ENCODE measurements around the gene MEX3C.

MEX3C gene

GRCh38 chr18:51191128-51191717 lies 6.3 kb downstream of the MEX3C start:
- no peak for DNase-seq

- DNase-seq: no peak
These were observed 7.5 kb downstream of the MEX3C start for GRCh38 chr18:51190000-51190399.

DNA sequence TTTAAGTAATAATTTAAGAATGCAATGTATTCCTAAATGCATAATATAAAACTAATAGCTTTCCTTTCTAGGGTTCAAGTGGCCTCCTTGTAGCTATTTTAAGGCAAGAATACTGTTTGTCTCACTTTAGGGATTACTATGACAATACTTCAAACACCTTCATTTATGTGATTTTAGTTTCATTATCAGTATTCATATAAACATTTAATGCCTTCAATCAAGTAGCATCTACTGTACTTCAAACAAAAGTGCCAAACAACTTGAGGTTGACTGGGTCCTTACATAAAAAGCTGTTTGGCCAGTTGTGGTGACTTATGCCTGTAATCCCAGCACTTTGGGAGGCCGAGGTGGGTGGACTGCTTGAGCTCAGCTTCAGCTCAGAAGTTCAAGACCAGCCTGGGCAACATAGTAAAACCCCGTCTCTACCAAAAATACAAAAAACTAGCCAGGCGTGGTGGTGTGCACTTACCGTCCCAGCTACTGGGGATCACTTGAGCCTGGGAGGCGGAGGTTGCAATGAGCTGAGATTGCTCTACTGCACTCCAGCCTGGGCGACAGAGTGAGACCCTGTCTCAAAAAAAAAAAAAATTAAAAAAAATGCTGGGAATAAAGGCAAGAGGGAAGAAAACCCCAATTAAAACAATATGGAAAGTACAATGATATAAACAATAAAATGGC lies 9.3 kb downstream of the MEX3C start:
- no peak for DNase-seq

- DNase-seq: no peak
These were observed 12.4 kb downstream of the MEX3C start for GRCh38 chr18:51185075-51185474.

GRCh38 chr18:51184091-51184457 lies 13.4 kb downstream of the MEX3C start:
- DNase-seq: no peak

DNA sequence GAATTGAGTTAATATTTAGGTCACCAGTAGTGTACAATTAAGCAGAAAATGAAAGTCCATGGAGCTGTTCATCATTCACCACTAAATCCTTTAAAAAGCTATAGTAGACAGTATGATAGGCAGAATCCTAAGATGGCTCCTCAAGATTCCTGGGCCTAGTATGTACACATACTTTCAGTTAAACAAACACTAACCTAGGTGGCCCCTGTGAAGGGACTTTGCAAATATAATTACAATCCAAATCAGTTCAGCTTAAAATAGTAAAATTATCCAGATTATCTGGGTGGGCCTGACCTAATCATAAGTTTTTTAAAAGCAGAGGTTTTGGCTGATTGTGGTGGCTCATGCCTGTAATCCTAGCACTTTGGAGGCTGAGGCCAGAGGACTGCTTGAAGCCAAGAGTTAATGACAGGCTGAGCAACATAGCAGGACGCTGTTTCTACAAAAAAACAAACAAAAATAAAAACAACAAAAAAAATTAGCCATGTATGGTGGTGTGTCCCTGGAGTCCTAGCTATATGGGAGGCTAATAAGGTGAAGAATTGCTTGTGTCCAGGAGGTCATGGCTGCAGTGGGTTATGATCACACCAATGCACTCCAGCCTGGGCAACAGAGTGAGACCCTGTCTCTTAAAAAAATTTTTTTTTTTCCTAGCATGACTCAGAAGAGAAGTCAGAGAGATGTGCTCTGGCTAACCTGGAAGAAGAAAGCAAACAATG lies 13.9 kb downstream of the MEX3C start:
- DNase-seq: no peak

DNA sequence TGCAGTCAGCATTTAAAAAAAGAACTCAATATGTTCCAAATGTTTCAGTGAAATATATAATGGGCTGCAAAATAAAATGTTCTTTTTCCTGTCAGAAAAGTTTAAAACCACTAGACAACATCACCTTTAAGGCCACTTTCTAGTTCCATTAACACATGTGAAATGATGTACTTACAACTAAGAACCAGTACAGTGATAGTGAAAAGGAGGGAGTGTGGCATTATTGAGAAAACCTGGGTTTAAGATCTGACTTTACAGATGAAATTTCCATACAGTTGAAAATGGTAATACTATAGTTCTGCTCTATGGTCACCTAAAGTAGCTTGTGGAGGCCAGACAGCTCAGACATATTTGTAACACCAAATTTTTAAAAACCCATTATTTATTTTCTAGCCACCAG lies 14.7 kb downstream of the MEX3C start:
- no peak for DNase-seq

DNA sequence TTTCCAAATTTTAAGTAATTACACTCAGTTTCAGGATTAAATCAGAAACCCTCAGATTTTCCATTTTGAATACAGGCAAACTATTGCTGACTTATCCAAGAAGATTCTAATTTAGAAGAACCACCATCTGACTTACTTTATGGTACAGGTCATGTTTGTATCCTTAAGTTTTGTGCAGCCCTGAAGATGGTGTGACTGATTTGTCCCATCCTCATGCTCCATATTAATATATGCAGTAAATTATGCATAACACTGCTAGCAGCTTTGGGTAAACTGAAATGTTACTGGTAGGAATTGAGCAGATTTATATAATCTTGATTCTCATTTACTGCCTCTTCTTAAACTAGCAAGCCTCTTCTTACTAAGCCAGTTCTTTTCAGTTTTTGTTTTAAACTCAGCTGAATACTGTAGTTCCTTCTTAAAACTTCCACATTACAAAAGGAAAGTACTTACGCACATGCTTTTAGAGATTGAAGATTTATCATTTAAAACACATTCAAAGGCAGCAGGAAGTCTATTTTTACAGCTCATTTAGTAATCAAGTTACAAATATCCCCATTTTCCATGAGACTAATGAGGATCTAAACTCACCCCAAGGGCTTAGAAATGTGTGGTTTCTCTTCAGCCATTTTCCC lies 25.7 kb downstream of the MEX3C start:
- DNase-seq: peak; percentile 63

GRCh38 chr18:51171223-51171622 lies 26.3 kb downstream of the MEX3C start:
- peak; percentile 44 for DNase-seq

DNA sequence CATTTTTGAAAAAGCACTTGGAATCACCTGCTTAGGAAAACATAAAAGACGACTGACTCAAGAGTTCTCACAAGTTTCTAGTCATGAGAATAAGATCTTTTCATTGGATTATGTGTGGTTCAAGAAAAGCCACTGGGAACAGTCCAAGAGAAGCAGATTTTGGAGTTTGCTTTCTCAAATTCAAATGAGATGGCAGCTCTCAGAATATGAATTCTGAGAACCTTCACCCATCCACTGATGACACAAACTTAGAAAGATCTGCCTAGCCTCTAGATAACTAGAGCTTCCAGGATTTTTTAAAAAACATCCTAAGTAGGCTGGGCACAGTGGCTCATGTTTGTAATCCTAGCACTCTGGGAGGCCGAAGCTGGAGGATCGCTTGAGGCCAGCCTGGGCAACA lies 26.8 kb downstream of the MEX3C start:
- DNase-seq: no peak

GRCh38 chr18:51169731-51170130 lies 27.8 kb downstream of the MEX3C start:
- DNase-seq: no peak

DNA sequence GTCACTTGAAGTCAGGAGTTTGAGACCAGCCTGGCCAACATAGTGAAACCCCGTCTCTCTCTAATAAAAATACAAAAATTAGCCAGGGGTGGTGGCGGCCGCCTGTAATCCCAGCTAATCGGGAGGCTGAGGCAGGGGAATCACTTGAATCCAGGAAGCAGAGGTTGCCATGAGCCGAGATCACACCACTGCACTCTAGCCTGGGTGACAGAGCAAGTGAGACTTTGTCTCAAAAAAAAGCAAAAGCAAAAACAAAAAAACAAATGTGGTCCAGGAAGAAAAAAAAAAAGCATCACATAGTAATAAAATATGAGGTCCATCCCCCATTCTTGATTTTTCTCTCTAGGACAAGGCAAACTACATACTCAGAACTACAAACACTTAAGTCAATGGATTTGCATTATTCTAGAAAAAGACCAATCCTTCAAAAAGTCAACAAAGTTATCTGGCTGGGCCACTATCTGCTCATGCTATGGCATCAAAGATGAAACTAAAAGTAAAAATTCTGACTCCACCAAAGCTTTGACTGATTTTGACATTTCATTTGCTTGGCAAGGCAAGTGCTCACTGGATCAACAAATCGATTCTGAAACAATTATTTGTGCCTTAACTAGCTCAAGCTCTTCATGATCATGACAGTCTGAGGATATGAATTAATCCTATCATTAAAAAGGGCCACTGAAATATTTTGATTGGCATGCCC lies 28.4 kb downstream of the MEX3C start:
- DNase-seq: peak; percentile 36

- no peak for DNase-seq
These were observed 29.3 kb downstream of the MEX3C start for GRCh38 chr18:51168026-51168742.

GRCh38 chr18:51165296-51165695 lies 32.2 kb downstream of the MEX3C start:
- DNase-seq: no peak

DNA sequence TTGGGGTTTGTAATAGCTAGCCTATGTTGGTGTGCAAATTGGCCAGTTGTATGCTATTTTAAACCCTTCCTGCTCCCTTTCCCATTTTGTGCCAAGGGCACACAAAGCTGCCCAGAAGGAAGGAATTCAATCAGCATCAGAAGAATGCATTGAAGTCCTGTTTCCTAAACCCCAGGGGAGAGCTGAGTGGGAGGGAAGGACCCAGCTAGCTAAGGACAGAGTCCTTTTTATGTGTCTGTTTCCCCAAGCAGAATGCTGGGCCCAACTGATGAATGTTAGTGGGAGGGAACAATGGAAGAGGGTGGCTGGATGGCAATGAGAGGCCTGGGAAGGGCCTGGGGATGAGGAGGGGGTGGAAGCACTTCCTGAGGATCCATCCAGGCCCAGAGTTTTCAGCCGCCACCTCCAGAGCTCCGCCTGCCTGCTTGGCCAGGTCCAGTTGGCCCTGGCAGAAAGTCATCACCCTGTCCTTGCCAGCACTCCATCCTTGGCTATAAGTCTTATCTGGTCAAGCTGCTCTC lies 32.7 kb downstream of the MEX3C start:
- DNase-seq: no peak

DNA sequence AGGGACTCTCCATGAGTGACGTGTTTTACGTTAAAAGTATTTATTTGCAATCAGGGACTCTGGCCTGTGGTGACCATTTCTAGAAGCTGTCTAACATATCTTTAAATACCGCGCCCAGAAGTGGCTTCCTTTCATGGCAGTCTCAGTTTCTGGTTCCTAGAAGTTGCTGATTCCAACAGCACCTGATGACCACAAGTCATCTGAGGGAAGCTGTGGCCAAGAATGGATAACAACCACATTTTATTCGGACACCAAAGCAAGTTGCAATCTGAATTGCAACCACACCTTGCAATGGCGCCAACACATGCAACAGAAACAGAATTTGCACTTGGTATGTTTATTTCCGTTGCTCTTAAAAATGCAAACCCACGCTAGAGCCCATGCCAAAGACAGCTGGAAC lies 33.1 kb downstream of the MEX3C start:
- DNase-seq: no peak

- DNase-seq: no peak
These were observed 33.9 kb downstream of the MEX3C start for GRCh38 chr18:51163543-51163942.

DNA sequence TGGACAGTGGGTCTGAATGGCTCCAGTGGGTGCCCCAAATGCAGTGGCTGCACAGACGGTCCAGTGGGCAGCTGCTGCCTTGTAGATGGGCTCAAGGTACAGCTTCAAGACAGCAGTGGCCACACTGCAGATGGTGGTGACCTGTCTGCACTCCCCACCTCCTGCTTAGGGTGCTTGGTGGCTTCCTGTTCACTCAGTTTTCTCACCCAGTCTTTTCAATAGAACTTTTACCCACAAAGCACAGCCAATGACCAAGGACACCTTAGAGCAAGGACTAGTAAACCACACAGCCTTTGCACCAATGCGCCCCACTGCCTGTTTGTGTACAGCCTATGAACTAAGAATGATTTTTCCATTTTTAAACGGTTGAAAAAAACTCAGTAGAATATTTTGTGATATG lies 34.9 kb downstream of the MEX3C start:
- DNase-seq: no peak

GRCh38 chr18:51160646-51161045 lies 36.8 kb downstream of the MEX3C start:
- no peak for DNase-seq

DNA sequence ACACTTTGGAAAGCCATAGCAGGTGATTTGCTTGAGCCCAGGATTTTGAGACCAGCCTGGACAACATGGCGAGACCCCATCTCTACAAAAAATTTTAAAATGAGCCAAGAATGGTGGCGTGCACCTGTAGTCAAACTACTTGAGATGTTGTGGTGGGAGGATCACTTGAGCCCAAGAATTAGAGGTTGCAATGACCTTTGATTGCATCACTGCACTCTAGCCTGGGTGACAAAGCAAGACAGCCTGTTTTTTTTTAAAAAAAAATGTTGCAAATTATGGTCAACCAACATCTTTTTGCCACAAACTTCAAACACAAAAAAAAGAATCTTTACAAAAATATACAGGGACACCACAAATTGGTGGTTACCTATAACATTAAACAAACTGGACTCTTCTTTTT lies 40.3 kb downstream of the MEX3C start:
- DNase-seq: no peak

GRCh38 chr18:51154431-51155063 lies 42.9 kb downstream of the MEX3C start:
- DNase-seq: no peak
